GM12875 (cell line): ENCODE data around the gene KCNJ14.

Source experiments
- H3K4me3 ChIP-seq: one replicate; pipeline ENCODE4 v1.5.1; 2011; ENCODE audit warnings: low read depth, low read length, control low read depth
- CTCF ChIP-seq: IDR thresholded peaks from 2 replicates; pipeline ENCODE4 v1.5.1; 2011; ENCODE audit warnings: low read depth, mild to moderate bottlenecking, control low read depth, inconsistent platforms, low read length, moderate library complexity, borderline replicate concordance; ENCODE audit not compliant: insufficient read depth

Gene KCNJ14

DNA sequence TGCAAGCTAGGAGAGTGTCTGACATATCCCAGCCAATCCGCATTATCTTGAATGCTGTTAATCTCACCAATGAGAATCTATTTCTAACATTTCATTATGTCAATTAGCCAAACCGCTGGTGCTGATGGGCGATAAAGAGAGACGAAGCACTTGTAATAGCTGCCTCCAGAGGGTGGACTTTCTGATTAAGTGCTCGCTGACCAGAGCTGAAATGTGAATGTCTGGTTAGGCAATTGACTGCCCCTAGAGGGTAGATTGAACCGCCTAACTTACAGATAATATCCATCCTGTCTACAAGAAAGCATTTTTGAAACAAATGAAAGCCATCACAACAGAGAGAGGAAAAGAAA is 10.1 kb upstream of the KCNJ14 start:
- H3K4me3 ChIP-seq: peak overlapping the region; percentile 90
- peak; percentile 28; the same call in 1 of the 2 replicates for TF ChIP-seq CTCF

DNA sequence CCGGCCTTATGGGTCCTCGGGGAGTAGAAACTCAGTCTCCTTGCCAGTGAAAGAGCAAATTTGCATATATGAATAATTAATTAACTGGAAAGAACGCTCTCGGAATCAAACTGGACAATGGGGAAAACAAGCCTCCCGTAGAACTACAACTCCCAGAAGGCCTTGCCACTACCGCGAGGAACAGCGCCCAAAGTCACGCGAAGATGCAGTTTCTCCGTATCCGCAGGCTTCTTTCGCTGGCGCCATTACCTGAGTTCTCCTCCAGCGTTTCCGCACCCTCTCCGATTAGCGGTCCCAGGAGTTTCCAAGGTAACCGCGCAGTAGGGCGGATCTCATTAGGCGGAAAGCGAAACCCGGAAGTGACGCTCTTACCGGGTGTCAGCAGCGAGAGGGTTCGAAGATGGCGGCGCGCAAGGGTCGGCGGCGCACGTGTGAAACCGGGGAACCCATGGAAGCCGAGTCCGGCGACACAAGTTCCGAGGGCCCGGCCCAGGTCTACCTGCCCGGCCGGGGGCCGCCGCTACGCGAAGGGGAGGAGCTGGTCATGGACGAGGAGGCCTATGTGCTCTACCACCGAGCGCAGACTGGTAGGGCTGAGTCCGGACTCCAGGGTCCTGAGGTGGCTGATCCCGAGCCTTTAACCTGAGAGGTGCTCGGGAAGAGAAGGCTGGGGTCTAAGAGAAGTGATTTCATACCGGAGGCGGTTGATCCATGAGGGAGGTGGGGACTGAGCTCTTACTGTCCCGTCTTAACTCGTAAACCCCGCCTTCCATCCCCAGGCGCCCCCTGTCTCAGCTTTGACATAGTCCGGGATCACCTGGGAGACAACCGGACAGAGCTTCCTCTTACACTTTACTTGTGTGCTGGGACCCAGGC is 9.5 kb upstream of the KCNJ14 start, which contains the start of gene GRWD1:
Gene GRWD1 (plus strand): TSS at position 378 of the 876 bp plus-strand sequence. CDS start 23 bp downstream, at position 401.
- peak within 1 kb of the TSS; percentile 90 for H3K4me3 ChIP-seq
- TF ChIP-seq CTCF: no peak

- peak overlapping the region; percentile 90 for H3K4me3 ChIP-seq
- no peak for TF ChIP-seq CTCF
These were observed 8.8 kb upstream of the KCNJ14 start for GRCh38 chr19:48446579-48446978.

DNA sequence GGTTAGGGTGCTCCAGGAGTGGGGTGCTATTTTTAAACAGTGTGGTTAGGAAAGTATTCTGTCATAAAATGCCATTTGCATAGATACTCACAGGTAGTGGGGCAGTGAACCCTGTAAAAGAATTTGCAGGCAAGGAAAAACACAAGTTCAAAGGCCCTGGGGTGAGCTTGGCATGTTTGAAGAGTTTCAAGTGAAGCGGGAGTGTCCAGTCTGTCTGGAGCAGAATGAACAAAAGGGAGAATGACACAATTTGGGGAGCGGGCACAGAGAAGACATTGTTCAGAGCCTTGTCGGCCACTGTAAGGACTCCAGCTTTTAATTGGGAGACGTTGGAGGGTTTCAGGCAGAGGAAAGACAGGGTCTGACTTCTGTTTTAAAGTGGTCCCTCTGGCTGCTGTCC is 6.8 kb upstream of the KCNJ14 start:
- H3K4me3 ChIP-seq: no peak overlapping the region
- TF ChIP-seq CTCF: no peak

DNA sequence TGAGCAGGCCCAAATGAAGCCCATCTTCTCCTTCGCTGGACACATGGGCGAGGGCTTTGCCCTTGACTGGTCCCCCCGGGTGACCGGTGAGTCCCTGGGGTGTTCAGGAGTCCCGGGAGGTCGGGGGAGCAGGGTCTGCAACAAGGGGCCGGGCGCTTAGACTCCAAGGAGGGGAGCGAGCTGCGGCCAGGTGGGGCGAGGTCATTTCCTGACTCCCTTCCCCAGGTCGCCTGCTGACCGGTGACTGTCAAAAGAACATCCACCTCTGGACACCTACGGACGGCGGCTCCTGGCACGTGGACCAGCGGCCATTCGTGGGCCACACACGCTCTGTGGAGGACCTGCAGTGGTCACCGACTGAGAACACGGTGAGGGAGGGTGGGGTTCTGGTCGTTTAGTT is 4.9 kb upstream of the KCNJ14 start:
- no peak for TF ChIP-seq CTCF
- H3K4me3 ChIP-seq: no peak overlapping the region

- no peak for TF ChIP-seq CTCF
- no peak overlapping the region for H3K4me3 ChIP-seq
These were observed 4.5 kb upstream of the KCNJ14 start for GRCh38 chr19:48450863-48451262.

GRCh38 chr19:48451624-48452023 is 3.8 kb upstream of the KCNJ14 start:
- TF ChIP-seq CTCF: no peak

More at GRCh38 chr19:48451624-48452023, 3.8 kb upstream of the KCNJ14 start:
- H3K4me3 ChIP-seq: no peak overlapping the region
